HG03432 (cell line): ENCODE results near the gene AGBL4.
"Not testable (repeated sequence)": the region's sequence is repeated elsewhere in the genome, so short reads cannot be mapped to it uniquely, and the experiment has no call there.

Source experiments
- ATAC-seq: cut with Tn5 transposase; IDR thresholded peaks from one replicate; pipeline ENCODE4 v1.9.1; 2021; ENCODE audit warnings: mild to moderate bottlenecking, moderate library complexity; ENCODE audit not compliant: unreplicated experiment

AGBL4 gene

DNA sequence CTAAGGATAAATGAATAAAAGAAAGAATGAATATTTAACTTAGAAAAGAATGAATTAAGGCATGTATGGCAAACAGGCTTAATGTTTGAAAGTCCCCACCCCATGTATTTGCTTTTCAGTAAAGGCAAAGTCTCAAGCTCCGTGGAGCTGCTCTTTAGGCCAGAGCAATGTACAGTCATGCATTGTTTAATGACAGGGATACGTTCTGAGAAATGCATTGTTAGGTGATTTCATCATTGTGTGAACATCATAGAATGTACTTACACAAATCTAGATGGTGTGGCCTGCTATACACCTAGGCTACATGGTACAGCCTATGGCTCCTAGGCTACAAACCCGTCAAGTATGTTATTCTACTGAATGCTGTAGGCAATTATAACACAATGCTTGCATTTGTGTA is 1500.2 kb downstream of the AGBL4 start:
- ATAC-seq: no peak

DNA sequence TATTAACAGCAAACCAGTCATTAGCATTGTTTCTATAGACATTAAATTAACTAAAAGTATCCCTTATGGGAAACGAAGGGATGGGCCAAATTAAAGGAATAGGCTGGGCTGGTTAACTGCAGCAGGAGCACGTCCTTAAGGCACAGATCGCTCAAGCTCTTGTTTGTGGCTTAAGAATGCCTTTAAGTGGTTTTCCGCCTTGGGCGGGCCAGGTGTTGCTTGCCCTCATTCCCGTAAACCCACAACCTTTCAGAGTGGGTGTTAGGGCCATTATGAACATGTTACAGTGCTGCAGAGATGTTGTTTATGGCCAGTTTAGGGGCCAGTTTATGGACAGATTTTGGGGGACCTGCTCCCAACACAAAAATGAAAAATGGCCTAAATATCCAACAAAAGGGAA is 1503.9 kb downstream of the AGBL4 start:
- not testable (repeated sequence) for ATAC-seq

DNA sequence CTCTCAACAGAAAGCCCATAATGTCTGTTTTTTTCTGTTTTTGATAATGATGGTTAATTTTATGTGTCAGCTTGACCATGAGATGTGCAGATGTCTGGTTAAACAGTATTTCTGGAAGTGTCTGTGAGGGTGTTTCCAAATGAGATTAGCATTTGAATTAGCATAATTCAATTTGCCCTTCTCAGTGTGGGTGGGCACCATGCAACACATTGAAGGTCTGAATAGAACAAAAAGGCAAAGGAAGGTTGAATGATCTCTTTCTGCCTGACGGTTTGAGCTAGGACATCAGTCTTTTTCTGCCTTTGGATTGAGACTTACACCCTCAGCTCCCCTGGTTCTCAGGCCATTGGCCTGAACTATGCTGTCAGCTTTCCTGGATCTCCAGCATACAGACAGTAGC is 1516.9 kb downstream of the AGBL4 start:
- no peak for ATAC-seq

DNA sequence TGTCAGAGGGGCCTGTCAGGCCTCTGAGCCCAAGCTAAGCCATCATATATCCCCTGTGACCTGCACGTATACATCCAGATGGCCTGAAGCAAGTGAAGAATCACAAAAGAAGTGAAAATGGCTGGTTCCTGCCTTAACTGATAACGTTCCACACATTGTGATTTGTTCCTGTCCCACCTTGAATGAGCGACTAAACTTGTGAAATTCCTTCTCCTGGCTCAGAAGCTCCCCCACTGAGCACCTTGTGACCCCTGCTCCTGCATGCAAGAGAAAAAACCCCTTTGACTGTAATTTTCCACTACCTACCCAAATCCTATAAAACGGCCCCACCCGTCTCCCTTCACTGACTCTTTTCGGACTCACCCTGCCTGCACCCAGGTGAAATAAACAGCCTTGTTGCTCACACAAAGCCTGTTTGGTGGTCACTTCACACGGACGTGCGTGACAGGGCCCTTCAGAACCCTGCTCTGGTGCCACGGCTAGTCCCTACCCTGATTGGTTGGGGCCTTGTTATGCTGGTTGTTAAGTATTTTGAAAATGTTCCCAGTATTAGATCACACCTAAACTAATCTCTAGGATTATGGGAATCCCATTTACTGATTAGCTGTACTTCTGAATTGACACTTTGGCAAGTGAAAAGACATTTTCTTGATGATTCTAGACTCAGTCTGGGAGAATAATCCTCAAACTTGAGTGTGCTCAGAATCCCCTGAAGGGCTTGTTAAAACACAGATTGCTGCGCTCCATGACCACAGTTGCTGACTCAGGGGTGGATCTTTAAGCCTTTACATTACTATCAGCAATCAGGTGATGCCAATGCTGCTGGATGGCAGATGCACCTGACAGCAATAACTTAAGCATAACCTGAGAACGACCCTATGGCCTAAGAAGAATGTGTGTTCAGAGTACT is 1523.0 kb downstream of the AGBL4 start:
- ATAC-seq: no peak

DNA sequence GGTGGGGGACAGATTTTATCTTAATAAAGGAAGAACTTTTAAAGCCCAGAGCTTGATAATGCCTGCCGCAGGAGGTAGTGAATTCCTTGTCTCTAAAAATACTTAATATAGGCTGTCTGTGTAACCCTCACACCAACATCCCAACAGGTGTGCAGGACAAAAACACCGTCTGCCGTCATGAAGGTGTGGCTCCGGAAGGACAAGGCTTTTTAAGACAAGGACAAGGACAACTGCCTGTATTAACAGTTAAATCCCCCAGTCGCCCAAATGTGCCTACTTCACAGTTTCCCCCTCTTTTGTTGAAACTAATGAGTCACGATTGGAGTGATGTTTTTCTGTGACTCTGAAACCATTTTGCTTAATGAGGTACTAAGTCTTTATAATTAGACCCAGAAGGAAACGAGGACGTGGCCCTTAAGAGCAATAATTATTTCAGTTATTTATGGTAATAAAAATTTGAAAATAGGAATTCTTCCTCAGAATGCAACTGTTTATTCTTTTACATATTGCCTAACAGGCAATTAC is 1524.5 kb downstream of the AGBL4 start:
- ATAC-seq: no peak

DNA sequence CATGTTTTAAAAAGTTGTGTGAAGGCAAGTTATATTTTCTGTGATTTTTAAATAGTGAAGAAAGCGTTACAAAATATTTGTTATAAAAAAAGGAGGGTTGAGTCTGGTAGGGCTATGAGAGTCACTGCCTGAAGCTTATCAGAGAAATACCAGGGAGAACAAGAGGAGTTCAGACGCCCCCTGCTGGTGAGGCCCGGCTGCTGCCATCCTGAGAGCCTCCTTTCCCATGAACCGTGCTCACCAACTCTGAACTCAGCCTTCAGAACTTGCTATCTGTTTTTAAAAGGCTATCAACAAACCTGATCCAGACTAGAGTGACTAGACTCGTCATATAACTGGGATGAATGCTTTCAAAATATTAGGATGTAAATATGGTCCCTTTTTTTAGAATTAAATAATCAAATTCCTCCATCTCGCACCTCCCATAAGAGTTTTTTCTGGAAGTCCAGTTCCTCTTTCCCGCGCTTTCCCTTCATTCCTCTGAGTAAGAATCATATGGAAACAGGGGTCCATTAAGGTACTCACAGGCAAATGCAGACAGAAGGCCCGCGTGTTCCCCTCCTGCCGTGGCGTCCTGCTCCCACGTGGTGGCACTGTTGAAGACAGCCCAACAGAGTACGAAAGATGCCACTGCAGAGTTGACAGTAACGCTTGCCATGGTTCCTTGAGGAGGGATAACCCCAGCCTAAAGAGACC is 1525.5 kb downstream of the AGBL4 start:
- ATAC-seq: peak; percentile 91

DNA sequence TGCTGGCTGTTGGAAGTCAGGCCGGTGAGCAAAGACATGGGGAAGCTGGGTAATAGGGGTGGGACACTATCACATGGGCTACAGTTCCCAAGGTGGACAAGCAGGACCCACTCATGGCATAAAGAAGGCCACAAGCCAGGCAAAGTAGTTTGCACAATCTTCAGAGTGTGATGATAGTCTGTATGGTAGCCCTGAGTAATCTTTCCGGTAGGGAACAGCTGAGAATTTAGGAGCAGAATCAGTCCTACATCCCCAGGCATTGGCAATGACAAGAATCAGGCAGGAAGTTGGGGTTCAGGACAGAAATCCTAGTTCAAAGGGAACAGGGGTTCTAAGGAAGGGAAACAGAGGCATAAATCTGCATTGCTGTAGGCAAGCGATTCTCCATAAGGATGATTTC is 1527.8 kb downstream of the AGBL4 start:
- ATAC-seq: no peak

DNA sequence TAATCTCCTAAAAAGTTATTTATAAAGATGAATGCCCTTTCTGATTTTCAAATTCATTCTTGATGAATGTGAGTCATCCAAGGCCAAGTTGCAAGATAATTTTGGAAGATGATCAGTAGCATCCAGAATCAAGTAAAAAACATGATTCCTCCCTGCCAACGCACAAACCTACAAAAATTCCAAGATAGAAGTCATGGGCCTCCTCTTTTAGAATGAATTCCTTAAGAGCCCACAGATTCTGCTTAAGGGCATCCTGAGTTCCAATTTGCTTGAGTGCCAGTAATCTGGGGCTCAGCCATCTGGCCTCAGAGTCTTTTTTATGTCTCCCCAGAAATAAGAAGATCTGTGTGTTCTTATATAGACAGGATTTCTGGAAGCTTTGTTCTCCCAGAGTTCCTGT is 1528.6 kb downstream of the AGBL4 start:
- no peak for ATAC-seq

DNA sequence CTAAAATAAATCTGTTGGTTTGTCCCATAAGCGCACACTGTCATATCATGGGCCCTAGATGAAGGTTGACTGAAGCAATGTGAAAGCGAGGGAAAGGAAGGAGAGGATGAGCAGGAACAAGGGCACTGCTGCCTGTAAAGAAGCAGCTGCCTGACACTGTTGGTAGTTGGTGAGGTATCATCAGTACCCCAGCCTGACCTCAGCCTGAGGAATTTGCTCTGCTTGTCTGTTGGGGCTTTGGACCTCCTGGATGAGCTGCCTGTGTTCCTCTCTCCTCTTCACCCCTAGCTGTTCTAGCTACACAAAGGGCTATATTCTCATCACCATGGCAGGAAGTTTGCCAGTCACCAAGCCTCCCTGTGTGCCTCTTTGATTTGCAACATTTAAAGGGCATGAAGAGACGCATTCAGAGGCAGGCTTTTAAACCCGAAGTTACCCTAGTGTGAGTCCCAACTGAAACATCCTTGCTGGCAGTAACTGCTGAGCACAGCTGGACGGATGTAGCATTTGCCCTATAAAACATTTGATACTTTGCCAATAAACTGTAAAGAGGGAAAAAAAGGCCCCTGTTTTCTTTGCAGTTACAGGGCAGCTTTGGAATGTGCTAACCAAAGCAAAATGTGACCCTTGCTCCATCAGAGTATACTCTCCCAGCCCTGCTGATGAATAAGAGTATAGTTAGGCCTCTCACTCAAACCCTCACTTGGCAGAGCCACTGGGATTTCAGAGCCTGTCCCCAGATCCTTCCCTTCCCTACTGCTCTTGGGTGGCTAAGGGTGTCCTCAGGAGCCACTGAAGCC is 1529.6 kb downstream of the AGBL4 start:
- no peak for ATAC-seq

DNA sequence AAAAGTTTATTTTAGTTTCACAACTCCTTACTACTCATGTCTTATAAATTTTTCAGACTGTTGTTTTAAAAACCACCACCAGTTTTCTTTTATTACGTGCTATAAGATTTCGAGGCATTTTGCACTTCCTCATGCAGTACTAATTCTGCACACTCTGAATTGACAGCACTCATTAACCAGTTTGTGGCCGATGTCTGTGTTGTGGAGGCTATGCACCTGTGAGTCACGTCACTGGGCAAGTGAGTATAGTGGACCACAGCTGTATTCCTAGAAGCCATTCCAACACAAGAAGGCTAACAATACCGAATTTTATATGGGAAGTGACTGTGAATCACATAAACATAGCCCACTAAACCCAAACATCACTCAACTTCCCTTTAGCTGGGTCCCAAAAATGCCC is 1530.7 kb downstream of the AGBL4 start:
- ATAC-seq: no peak

DNA sequence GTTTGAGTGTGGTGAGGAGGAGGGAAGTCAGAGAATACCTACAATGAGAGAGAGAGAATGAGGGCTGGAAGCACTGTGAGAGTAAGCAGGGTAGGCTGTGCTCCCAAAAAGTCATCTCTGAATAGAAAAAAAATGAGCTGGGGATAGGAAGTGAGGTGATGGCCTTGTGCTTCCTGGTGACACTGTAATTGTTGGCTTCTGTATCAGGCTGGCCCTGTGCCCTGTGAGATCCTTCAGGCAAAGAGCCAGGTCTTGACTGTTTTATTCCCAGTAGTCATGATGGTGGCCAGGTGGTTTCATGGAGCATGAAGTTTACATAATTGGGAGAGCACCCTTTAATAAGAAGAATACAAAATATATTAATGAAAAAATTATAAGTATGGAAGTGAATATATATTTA is 1531.4 kb downstream of the AGBL4 start:
- ATAC-seq: no peak

DNA sequence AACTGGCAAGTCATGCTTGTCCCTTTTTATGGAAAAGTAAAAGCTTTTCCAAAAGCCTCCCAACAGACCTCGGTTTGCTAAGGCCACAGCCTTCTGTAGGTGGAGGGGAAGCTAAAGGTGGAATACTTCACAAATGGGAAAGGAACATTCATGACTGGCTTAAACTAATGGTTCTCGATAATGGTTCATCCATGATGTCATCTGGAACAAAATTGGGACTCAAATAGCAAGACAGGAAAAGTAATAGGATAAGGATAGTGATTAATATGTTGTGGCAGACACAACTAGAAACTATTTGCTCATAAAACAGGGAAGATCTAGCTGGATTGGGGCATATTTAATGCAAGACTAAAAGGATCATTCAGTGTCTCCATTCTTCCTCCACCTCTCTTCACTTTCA is 1535.0 kb downstream of the AGBL4 start:
- no peak for ATAC-seq
